HG02571 (cell line): ENCODE measurements around the gene EPS8.
"Not testable (repeated sequence)": the region's sequence is repeated elsewhere in the genome, so short reads cannot be mapped to it uniquely, and the experiment has no call there.

Source experiments
- ATAC-seq: cut with Tn5 transposase; IDR thresholded peaks from one replicate; pipeline ENCODE4 v1.9.1; 2021; ENCODE audit warnings: mild to moderate bottlenecking, moderate library complexity; ENCODE audit not compliant: unreplicated experiment

EPS8 gene

DNA sequence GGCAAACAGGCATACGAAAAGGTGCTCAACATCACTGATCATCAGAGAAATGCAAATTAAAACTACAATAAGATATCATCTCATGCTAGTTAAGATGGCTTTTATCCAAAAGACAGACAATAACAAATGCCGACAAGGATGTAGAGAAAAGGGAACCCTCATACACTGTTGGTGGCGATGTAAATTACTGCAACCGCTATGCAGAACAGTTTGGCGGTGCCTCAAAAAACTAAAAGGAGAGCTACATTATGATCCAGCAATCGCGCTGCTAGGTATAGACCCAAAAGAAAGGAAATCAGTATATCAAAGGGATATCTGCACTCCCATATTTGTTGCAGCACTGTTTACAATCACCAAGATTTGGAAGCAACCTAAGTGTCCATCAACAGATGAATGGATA is 27.0 kb downstream of the EPS8 start:
- ATAC-seq = not testable (repeated sequence)

DNA sequence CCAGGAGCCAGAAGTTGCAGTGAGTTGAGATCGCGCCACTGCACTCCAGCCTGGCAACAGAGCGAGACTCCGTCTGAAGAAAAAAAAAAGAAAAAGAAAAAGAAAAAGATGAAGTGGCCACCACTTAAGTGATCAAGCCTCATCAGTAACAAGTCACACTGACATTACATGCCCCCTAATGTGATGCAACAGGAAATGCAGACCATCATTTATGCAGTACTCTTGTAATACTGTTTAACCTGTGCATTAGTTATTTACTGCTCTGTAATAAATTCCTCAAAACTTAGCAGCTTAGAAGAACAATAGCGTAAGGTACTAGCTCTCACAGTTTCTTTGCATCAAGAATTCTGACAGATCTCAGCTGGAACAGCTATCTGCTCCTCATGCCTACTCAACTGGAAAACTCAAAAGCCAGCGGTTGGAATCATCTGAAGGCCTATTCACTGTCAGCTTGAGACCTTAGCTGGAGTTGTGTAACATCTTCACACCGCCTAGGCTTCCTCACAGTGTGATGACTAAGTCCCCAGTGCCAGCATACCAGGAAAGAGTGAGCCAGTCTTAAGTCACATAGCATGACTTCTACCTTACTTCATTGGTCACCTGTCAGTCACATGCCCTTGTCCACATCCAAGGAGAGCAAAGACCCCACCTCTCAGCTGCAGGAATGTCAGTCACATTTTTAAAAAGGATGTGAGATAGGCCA is 31.5 kb downstream of the EPS8 start:
- no peak for ATAC-seq

DNA sequence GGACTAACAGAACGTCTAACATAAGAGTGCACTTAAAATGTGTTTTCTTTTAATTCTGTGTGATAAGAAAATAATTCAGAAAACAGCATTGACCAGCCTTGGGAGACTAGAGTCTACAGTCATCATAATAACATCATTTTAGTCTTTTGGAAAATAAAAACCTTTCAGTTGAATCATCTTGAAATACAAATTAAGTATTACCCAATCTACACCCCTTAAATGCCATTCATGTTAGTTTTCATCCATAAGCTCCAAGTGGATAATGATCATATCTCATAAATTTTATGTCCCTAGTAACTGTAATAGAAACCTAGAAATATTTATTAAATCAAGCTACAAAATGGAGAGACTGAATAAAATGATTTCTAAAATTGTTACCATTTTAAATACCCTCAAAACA is 32.4 kb downstream of the EPS8 start:
- ATAC-seq = no peak

DNA sequence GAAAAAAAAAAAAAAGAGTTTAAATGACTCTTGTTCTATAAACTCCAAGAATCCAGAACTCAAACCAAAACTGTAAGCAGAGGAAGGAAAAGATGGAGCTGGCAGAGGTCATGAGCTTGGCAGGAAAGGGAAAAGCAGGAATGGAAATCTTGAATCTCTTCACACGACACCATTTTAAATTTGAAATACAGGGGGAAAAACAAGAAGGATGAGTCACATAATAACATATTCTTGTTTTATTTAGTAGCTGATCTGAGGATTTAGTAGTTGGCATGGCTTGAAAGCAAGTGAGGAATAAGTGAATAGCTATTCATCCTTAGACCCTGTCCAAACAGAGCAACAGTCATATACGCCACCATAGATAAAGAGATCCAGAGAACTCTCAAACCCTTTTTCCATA is 35.0 kb downstream of the EPS8 start:
- no peak for ATAC-seq

DNA sequence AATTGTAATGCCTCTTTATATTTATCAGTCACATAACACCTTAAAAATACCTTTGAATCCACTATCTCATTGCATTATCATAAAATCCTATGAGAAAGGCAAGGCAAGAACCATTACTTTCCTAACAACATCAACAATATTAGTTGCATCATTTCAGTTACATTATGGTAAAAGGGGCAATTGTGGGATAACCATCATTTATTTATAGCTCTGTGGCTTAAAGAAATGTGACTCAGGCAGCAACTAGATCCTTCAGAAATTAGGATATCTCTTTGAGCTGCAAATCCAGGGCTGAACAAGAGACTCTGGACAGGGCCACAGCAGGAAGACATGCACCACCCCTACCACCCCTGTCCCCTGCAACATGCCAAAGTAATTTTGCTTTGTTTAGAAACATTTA is 36.4 kb downstream of the EPS8 start:
- no peak for ATAC-seq

DNA sequence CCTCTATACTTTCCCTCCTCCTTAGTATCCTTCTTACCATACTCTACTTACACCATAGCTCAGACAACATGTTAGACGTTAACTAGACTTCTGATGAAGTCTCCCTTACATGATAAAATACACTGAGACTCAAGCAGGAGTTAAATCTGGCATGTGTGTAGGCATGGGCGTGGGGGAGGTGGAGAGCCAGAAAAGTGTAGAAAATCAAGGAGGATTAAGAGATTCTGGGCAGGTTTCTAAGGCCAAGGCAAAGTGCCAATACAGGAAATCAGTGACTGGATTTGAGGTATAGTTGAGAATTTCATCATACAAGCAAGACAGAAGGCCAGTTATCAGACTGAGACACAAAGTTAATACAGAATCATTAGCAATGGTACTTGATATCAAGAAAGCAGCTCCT is 37.4 kb downstream of the EPS8 start:
- ATAC-seq = no peak

DNA sequence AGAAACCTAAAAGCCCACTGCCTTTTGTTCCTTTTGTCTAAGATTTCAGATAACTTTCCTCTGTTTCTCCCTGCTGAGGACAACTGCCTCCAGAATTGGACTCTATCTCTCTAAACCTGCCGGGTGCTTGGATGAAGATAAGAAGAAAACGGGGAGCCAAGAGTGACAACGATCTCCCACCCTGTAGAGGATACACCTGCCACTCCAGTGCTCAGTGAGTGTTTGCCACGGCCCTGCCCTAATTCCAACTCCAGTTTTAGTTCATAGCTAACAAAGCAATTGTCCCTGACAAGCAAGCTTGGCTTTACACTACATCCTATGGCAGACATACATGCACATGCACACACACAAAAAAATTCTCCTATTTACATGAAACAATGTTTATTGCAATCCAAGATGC is 39.3 kb downstream of the EPS8 start:
- ATAC-seq = no peak

DNA sequence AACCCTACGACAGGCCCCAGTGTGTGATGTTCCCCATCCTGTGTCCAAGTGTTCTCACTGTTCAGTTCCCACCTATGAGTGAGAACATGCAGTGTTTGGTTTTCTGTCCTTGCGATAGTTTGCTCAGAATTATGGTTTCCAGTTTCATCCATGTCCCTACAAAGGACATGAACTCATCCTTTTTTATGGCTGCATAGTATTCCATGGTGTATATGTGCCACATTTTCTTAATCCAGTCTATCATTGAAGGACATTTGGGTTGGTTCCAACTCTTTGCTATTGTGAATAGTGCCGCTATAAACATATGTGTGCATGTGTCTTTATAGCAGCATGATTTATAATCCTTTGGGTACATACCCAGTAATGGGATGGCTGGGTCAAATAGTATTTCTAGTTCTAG is 47.3 kb downstream of the EPS8 start:
- not testable (repeated sequence) for ATAC-seq

DNA sequence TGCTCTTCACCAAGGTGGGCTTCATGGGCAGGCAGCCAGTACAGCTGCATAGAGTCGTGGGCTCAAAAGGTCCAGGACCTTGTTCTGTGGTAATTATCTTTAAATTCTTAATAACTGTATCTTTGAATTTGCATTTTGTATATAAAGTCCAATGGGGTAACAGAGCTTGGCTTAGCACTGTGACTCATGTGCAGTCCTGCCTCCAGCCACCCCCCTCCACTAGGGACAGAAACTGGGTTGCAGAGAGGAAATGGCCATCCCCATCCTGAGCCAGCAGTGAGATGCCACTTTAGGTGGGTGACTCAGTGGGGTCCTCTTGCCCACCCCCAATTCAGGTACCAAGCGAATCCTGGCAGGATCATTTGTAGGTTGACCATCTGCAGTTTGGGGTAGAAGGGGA is 48.1 kb downstream of the EPS8 start:
- ATAC-seq = no peak

DNA sequence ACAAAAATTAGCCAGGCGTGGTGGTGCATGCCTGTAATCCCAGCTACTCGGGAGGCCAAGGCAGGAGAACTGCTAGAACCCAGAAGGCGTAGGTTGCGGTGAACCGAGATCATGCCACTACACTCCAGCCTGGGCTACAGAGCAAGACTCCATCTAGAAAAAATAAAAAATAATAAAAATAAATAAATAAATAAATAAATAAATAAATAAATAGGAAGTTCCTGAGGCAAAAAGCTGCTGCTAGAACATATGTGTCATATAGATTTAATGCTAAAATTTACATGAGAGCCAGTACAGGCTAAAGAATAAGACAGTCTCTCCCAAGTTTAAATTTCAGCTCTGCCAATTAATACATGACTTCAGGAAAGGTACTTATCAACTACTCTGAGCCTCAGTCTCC is 48.8 kb downstream of the EPS8 start:
- ATAC-seq = not testable (repeated sequence)

DNA sequence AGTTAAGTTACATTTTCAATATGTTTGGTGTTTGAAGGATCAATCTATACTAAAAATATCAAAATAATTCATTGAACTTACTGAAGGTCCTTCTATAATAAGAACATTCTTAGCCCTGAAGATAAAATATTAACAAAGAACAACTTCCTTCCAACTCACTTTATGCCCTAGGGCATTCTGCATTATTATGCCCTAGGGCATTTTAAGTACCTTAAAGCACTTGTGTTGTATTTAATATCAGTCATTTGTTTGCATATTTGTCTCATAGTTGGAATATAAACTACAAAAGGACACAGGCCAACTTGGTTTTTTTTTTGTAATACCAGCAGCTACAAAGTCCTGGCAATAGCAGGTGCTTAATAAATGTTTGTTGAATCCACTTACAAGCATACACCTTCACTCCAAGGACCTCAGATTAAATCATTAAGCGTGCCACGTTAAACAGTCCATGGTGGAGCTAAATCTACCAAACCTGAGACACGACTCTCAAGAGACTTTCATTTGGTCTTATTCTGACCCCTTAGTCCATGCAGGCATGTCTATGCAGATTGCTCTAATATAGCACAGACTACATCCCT is 50.7 kb downstream of the EPS8 start:
- ATAC-seq = no peak

DNA sequence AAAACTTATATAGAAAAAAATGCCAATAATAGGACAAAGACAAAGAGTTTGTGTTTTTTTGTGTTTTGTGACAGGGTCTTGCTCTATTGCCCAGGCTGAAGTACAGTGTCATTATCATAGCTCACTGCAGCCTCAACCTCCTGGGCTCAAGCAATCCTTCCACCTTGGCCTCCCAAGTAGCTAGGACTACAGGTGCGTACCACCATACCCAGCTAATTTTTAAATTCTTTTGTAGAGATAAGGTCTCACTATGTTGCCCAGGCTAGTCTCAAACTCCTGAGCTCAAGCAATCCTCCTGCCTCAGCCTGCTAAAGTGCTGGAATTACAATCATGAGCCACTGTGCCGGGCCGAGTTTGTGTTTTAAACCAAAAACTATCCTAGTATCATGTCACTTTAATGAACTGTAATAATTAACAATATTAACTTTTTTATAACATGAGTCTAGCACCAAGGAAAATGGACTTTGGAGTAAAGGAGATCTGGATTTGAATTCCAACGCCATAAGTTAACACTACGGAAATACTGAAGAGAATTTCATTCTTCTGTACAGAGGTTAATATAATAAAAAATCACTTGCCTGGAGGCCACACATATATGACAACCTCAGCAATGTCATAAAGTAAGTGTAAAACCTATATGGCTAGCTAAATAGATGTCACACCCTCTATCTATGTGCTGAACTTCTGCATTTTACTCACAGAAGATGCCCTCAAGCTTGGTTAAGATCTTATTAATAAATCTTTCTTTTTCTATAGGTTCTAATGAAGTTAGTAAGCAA is 53.2 kb downstream of the EPS8 start:
- no peak for ATAC-seq

DNA sequence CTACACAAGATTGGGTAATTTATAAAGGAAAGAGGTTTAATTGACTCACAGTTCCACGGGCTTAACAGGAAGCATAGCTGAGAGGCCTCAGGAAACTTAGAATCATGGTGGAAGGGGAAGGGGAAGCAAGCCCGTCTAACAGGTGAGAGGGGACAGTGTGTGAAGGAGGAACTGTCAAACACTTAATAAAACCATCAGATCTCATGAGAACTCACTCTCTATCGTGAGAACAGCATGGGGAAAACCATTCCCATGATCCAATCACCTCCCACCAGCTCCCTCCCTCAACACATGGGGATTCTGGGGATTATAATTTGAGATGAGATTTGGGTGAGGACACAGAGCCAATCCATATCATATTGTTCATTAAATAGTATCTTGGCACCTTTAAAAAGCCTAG is 56.1 kb downstream of the EPS8 start:
- ATAC-seq = no peak

DNA sequence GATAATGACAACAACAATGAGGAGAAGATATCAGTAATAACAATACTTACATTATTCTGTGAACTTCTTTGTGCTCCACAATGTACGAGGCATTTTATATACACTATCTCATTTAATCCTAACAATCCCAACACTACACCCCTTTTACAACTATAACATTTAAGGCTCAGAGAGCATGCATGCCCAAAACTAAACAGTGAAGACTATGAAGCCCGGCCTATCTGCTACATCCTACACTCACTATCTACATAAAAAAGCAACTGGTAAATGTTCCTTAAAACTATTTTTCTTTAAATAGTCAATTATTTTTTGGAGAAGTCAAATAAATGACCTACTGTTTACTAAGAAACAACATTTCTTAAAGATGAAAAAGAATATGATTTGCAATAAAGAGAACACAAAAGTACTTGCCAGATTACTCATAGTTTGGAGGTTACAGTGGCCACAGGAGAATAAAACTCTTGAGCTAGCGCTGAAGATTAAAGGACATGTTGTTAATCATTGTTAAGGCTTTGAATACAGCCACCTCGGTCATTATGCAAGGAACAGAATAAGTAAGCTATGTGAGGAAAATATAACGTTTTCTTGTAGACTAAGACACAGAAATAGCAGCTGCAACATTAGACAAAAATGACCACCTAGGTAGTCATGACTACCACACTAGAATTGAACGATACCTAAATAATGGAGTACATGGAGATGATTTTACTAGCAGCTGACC is 56.7 kb downstream of the EPS8 start:
- ATAC-seq = peak; percentile 53

DNA sequence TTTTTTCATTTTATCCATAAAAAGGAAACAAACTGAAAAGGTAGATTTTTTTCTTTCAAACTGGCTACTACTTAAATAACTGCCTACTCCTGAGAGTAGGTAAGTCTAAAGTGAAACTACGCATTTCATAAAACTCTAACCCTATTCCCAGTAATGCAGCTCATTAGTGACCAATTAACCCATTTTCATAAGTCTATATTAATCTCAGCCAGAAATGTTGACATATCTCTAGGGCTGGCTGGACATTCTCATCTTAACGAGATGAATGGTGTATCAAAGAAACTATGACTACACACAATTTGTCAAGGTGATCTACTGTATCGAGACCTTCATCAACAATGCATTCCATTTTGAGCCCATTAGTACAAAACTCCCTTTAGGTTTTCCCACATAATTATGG is 57.2 kb downstream of the EPS8 start:
- no peak for ATAC-seq

DNA sequence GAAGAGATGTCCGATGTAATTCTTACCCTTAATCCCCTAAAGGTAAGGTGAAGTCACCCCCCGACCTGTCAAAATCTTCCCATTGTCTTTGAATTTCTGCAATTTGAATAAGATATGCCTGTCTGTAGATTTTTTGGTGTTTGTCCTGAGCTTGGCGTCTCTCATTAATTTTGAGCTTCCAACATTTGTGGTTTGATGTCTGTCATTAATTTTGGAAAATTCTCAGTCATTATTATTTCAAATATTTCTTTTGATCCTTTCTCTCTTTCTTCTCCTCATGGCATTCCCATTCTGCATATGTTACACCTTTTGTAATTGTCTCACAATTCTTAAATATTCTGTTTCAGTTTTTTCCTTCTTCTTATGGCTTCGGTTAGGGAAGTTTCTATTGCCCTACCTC is 60.1 kb downstream of the EPS8 start:
- ATAC-seq = no peak

DNA sequence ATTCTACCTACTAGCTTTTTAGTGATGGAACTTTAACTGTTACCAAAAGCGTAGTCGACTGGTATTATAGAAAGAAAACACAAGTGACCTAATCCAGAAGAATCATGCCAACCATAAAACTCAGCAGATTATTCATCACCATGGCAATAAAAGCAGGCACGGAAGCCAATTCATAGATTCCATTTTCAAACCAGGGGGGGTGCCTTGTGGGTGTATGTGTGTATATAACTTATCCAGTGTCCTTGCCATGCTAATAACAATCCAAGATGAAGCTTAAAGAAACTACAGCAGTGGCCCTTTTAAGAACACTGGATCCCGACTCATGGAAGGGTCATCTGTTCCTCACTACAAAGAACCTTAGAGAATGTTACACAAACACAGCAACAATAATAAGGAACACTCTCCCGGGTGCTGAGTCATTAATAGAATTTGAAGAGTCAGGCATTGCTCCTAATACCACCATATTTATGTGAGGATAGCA is 61.0 kb downstream of the EPS8 start:
- no peak for ATAC-seq

DNA sequence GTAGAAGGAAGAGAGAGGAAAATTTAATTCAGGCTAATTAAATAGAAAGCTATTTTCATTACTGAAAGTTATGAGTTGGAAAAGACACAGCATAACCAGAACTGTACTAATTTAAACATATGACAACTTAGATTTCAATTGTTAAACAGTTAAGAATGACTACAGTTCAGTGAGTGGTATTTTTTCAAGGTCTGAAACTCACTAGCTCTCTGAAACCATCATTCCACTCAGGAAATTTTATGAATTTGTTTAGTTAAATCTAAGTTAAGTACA is 62.4 kb downstream of the EPS8 start:
- no peak for ATAC-seq

DNA sequence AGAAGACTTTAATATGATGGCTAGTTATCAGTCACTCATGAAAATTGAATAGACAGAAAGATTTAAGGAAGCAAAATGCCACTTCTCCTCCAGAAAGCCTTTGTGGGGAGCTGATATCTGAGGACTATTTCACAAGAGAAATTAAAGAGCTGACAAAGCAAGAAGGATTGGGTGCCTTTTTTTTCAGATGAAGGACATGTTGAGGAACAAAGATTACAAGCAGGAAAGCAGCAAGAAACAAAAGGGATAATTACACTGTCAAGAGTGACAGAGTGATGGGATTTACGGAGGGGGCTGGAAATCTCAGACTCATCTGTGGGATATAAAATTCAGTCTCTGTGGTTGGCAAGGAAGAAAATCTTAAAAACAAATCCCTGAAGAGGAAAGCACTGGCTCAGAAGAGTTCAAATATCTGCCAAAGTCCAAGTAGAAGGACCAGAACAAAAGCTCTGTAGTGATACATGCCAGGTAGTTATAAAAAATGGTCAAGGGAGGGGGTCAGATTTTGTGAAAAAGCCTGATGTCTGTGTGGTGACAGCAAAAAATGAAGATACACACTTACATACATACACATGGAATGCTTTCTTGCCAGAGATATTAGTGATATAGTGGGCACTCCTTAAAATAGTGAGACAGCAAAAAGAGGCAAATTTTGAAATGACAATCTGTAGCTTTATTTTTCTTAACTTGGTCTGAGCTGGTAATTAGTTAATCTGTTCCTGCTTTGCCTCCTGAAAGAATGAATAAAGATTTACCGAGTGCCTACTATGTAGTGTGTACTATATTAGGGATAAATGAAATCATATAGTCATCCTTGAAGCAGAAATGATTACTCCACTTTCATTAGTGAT is 62.9 kb downstream of the EPS8 start:
- no peak for ATAC-seq

DNA sequence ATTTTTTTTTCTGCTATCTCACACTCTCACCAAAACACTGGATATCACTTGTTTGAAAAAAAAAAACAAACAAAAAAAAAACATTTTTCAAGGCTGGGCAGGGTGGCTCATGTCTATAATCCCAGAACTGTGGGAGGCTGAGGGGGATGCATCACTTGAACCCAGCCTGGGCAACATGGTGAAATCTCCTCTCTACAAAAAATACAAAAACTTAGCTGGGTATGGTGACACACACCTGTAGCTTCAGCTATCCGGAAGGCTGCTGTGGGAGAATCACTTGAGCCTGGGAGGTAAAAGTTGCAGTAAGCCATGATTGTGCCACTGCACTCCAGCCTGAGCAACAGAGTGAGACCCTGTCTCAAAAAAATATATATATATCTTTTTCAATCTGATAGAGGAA is 66.2 kb downstream of the EPS8 start:
- no peak for ATAC-seq
